Activated T-cell treated with anti-CD3 and anti-CD28 coated beads for 48 hours (primary cell): Measurements from ENCODE around the gene SIRT5.

Experiments
- DNase-seq: peaks from one replicate; pipeline ENCODE4 v3.0.0-alpha.2; 2020; ENCODE audit warnings: low read depth

SIRT5 gene

GRCh38 chr6:13635948-13636658 is 61.7 kb downstream of the SIRT5 start:
- no peak for DNase-seq

- no peak for DNase-seq
These were observed 63.6 kb downstream of the SIRT5 start for GRCh38 chr6:13638014-13638413.

- DNase-seq: no peak
These were observed 64.2 kb downstream of the SIRT5 start for GRCh38 chr6:13638626-13639025.

GRCh38 chr6:13641315-13641714 is 66.9 kb downstream of the SIRT5 start:
- no peak for DNase-seq

- no peak for DNase-seq
These were observed 68.7 kb downstream of the SIRT5 start for GRCh38 chr6:13643125-13643524.

- no peak for DNase-seq
These were observed 74.4 kb downstream of the SIRT5 start for GRCh38 chr6:13648850-13649249.

GRCh38 chr6:13649393-13649792 is 75.0 kb downstream of the SIRT5 start:
- no peak for DNase-seq

- DNase-seq: no peak
These were observed 78.9 kb downstream of the SIRT5 start for GRCh38 chr6:13653296-13653695.

GRCh38 chr6:13654496-13654895 is 80.1 kb downstream of the SIRT5 start:
- no peak for DNase-seq

- DNase-seq: no peak
These were observed 81.3 kb downstream of the SIRT5 start for GRCh38 chr6:13655700-13656099.

- no peak for DNase-seq
These were observed 85.9 kb downstream of the SIRT5 start for GRCh38 chr6:13660273-13660672.

GRCh38 chr6:13660893-13661292 is 86.5 kb downstream of the SIRT5 start:
- no peak for DNase-seq

GRCh38 chr6:13661647-13662046 is 87.2 kb downstream of the SIRT5 start:
- no peak for DNase-seq

GRCh38 chr6:13662651-13663334 is 88.4 kb downstream of the SIRT5 start:
- no peak for DNase-seq

- DNase-seq: no peak
These were observed 89.6 kb downstream of the SIRT5 start for GRCh38 chr6:13663986-13664385.
